Endothelial cell of umbilical vein (primary cell): ENCODE measurements around the gene TLR9. TPM values are rescaled to one million over a fixed set of nuclear protein-coding genes. Genes with fewer than 3 reads are reported as not detected.

Source experiments
- BruUV-seq: library from RNA; stranded (reverse); fragments of 400-500 nt; replicated peaks from 2 replicates; lab custom pipeline; 2021; lab: Mats Ljungman, UMichigan
- CTCF ChIA-PET: fragments of 300-600, 350-600 bp; sonication (Branson Sonifier 250); formaldehyde crosslinking; loops from one replicate; lab custom pipeline; 2021; ENCODE audit warnings: antibody characterized with exemption, inconsistent platforms; lab: Charles Lee
- POLR2A ChIA-PET: fragments of 300-600, 350-600 bp; sonication (Branson Sonifier 250); formaldehyde crosslinking; loops from one replicate; lab custom pipeline; 2021; ENCODE audit warnings: antibody characterized with exemption, inconsistent platforms; lab: Charles Lee
- DNase-seq: peaks from one replicate; pipeline ENCODE4 v3.0.0-alpha.2; 2011; ENCODE audit warnings: low read depth, low spot score
- FAIRE-seq: peaks from 2 replicates; lab custom pipeline; 2011; peaks lifted over from hg19 to GRCh38; lab: Jason Lieb, UNC
- H2AFZ ChIP-seq: 2 replicates; pipeline ENCODE4 v1.6.0; 2012; ENCODE audit warnings: low read depth, low read length, control low read depth, inconsistent platforms
- H3K27ac ChIP-seq: 2 replicates; pipeline ENCODE4 v1.5.1; 2011; ENCODE audit warnings: low read depth, mild to moderate bottlenecking, control low read depth, low read length, moderate library complexity; ENCODE audit not compliant: insufficient read depth
- H3K27me3 ChIP-seq, 2 experiments: 2 replicates each; pipeline versions ENCODE4 v1.6.0 to v1.6.1; 2011; ENCODE audit warnings: low read length in 2 of 2, mixed read lengths in 1 of 2; ENCODE audit not compliant: control insufficient read depth in 2 of 2, insufficient read depth in 2 of 2
- H3K36me3 ChIP-seq, 2 experiments: 2 replicates in 1 of 2; 3 replicates in 1 of 2; pipeline ENCODE4 v1.5.1; 2011; ENCODE audit warnings: low read length in 2 of 2, mild to moderate bottlenecking in 1 of 2, moderate library complexity in 1 of 2; ENCODE audit not compliant: control insufficient read depth in 2 of 2, insufficient read depth in 2 of 2; ENCODE audit errors: extremely low read depth in 1 of 2
- H3K4me1 ChIP-seq: 3 replicates; pipeline ENCODE4 v1.5.1; 2011; ENCODE audit warnings: mild to moderate bottlenecking, low read length; ENCODE audit not compliant: control insufficient read depth, insufficient read depth; ENCODE audit errors: extremely low read depth
- H3K4me2 ChIP-seq: 2 replicates; pipeline ENCODE4 v1.6.1; 2011; ENCODE audit warnings: low read length, control low read depth, mixed read lengths; ENCODE audit not compliant: insufficient read depth
- H3K4me3 ChIP-seq, 3 experiments: fragments of 200-600 bp in 1 of 3; sonication (generic), shearing (Covaris generic) in 1 of 3; replicated peaks in 1 of 3; 2 replicates each; pipeline ENCODE4 v1.5.1; 2011 to 2016; ENCODE audit warnings: control low read depth in 3 of 3, low read length in 3 of 3, mild to moderate bottlenecking in 2 of 3, inconsistent platforms in 1 of 3, low read depth in 1 of 3, moderate library complexity in 1 of 3; ENCODE audit not compliant: insufficient read depth in 1 of 3
- H3K79me2 ChIP-seq: 2 replicates; pipeline ENCODE4 v1.6.0; 2012; ENCODE audit warnings: low read length, inconsistent platforms; ENCODE audit not compliant: control insufficient read depth, insufficient read depth
- H3K9ac ChIP-seq: replicated peaks from 2 replicates; pipeline ENCODE3; 2011; ENCODE audit warnings: low read length, control low read depth; ENCODE audit not compliant: insufficient read depth; ENCODE audit errors: extremely low read depth
- H3K9me1 ChIP-seq: replicated peaks from 3 replicates; pipeline ENCODE4 v1.6.0; 2011; ENCODE audit warnings: mild to moderate bottlenecking, low read length; ENCODE audit not compliant: control insufficient read depth, insufficient read depth; ENCODE audit errors: extremely low read depth
- H3K9me3 ChIP-seq: replicated peaks from 2 replicates; pipeline ENCODE4 v1.5.1; 2012; ENCODE audit warnings: low read length, inconsistent platforms; ENCODE audit not compliant: control insufficient read depth, insufficient read depth
- H4K20me1 ChIP-seq: replicated peaks from 2 replicates; pipeline ENCODE3; 2011; ENCODE audit warnings: mild to moderate bottlenecking, low read length; ENCODE audit not compliant: control insufficient read depth, insufficient read depth; ENCODE audit errors: extremely low read depth
- EZH2 ChIP-seq: IDR thresholded peaks from 2 replicates; pipeline ENCODE4 v1.6.1; 2012; ENCODE audit warnings: borderline replicate concordance, low read depth, mild to moderate bottlenecking, moderate library complexity, low read length, inconsistent platforms; ENCODE audit not compliant: severe bottlenecking
- FOS ChIP-seq: IDR thresholded peaks from 2 replicates; pipeline ENCODE4 v1.6.1; 2011; ENCODE audit warnings: mild to moderate bottlenecking, low read length, moderate library complexity, borderline replicate concordance; ENCODE audit not compliant: insufficient read depth
- GATA2 ChIP-seq: IDR thresholded peaks from 2 replicates; pipeline ENCODE4 v1.7.0; 2011; ENCODE audit warnings: low read depth, mild to moderate bottlenecking, moderate library complexity, mixed read lengths, low read length; ENCODE audit not compliant: insufficient read length, insufficient read depth
- JUN ChIP-seq: IDR thresholded peaks from 2 replicates; pipeline ENCODE4 v1.6.1; 2011; ENCODE audit warnings: borderline replicate concordance, low read depth; ENCODE audit not compliant: insufficient read length, insufficient read depth
- MYC ChIP-seq: IDR thresholded peaks from one replicate; pipeline ENCODE4 v1.6.1; 2011; ENCODE audit warnings: mild to moderate bottlenecking, low read depth, low read length
- POLR2A ChIP-seq: IDR thresholded peaks from 2 replicates; pipeline ENCODE4 v1.6.1; 2012; ENCODE audit warnings: low read depth, mild to moderate bottlenecking, control low read depth, low read length
- POLR2AphosphoS5 ChIP-seq: IDR thresholded peaks from 2 replicates; pipeline ENCODE4 v1.6.1; 2012; ENCODE audit warnings: low read depth, mild to moderate bottlenecking, control low read depth, low read length, moderate library complexity; ENCODE audit not compliant: insufficient read depth
- dilution Hi-C: fragments of 300-500 bp; cut with MboI; formaldehyde crosslinking; loops from one replicate; pipeline ENCODE4 v1.15.0; 2019; ENCODE audit warnings: low sequenced_read_pairs; ENCODE audit not compliant: extremely low pct_ligation_motif_present
- intact Hi-C: fragments of 100-400 bp; cut with micrococcal nuclease; formaldehyde crosslinking; loops from one replicate; pipeline ENCODE4 v1.10.0; 2022
- polyA plus RNA-seq, 4 experiments: library from polyadenylated mRNA; depleted of rRNA in 3 of 4; stranded (reverse) in 3 of 4; unstranded in 1 of 4; fragments of >200 nt; gene quantifications; 2 replicates each; pipeline versions ENCODE4 v1.2.1 to v1.2.3, GENCODE V29; 2011 to 2012; ENCODE audit warnings: missing spikeins in 1 of 4
- total RNA-seq: library from RNA; stranded (reverse); gene quantifications from 2 replicates; pipeline ENCODE4 v1.2.3, GENCODE V29; 2021
- TF ChIP-seq, protein P1 (sequence below): IDR thresholded peaks from 2 replicates; pipeline ENCODE4 v1.6.1; 2011; ENCODE audit not compliant: insufficient read depth, insufficient read length
- TF ChIP-seq, protein P2 (sequence below), 2 donors: IDR thresholded peaks; 1 replicate in 1 of 2; 2 replicates in 1 of 2; pipeline ENCODE4 v1.5.1; 2011; ENCODE audit warnings: low read length in 2 of 2, mild to moderate bottlenecking in 2 of 2, moderate library complexity in 2 of 2, control low read depth in 1 of 2, inconsistent platforms in 1 of 2, low read depth in 1 of 2; ENCODE audit not compliant: insufficient read depth in 1 of 2; ENCODE audit errors: extremely low read depth in 1 of 2

Gene TLR9
- total and polyA plus RNA-seq, 2 donors (not counting 3 experiments of a cell fraction or from before 2014, with no cell fraction given), result not detected

DNA sequence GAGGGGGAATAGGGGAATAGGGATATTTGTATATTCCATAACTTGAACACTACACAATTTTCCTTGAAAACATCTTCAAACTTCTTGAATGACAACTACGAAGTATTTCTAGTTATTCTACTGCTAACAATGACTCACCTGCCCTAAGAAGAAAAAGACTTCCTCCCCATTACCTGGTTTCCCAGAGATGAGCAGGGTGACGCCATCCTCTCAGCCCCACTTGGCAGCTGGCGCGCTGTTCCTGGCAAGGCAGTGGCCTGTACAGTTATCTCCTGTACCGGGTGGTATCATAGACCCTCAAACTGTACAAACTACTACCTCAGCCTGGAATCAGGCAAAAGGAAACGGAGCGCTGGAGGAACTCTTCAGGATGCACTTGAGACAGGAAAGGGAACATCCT is 42.6 kb upstream of the TLR9 start:
- Histone ChIP-seq H4K20me1 (peaks cover 5% of the 10 kb centered on the region), H3K79me2 (peaks cover 83% of the 10 kb centered on the region), H3K36me3 (peaks cover 16 to 33% of the 10 kb centered on the region in 2 experiments), H3K9ac (no peak overlapping the region), H3K27me3 (no peaks in the 10 kb centered on the region), H2AFZ (no peak overlapping the region), H3K9me1 (no peaks in the 10 kb centered on the region), H3K27ac (no peak overlapping the region), H3K9me3 (no peaks in the 10 kb centered on the region), H3K4me2 (no peak overlapping the region), H3K4me3 (no peak overlapping the region), H3K4me1 (peaks cover 34% of the 10 kb centered on the region)
- dilution Hi-C loops, result no loop called here
- DNase-seq, result no peak
- intact Hi-C loops, result no loop called here
- TF ChIP-seq POLR2A (no peak), JUN (no peak), EZH2 (no peak), GATA2 (no peak), MYC (no peak), FOS (no peak), POLR2AphosphoS5 (no peak)
- TF ChIP-seq, protein P1, sequence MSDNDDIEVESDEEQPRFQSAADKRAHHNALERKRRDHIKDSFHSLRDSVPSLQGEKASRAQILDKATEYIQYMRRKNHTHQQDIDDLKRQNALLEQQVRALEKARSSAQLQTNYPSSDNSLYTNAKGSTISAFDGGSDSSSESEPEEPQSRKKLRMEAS, result no peak
- TF ChIP-seq, protein P2, sequence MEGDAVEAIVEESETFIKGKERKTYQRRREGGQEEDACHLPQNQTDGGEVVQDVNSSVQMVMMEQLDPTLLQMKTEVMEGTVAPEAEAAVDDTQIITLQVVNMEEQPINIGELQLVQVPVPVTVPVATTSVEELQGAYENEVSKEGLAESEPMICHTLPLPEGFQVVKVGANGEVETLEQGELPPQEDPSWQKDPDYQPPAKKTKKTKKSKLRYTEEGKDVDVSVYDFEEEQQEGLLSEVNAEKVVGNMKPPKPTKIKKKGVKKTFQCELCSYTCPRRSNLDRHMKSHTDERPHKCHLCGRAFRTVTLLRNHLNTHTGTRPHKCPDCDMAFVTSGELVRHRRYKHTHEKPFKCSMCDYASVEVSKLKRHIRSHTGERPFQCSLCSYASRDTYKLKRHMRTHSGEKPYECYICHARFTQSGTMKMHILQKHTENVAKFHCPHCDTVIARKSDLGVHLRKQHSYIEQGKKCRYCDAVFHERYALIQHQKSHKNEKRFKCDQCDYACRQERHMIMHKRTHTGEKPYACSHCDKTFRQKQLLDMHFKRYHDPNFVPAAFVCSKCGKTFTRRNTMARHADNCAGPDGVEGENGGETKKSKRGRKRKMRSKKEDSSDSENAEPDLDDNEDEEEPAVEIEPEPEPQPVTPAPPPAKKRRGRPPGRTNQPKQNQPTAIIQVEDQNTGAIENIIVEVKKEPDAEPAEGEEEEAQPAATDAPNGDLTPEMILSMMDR (IDR thresholded peaks at IDR 0.05; ENCODE audit: extremely low read depth in 1 of 2, insufficient read depth in 1 of 2, low read depth in 1 of 2, low read length in 2 of 2), result no peak
- no peak for FAIRE-seq
- POLR2A ChIA-PET, result no interaction called here
- BruUV-seq, result no TSS peak
- CTCF ChIA-PET, result no interaction called here
